ENCODE results near the gene NFYC. TPM values are rescaled to one million over a fixed set of nuclear protein-coding genes. Genes with fewer than 3 reads are reported as not detected.

Gene NFYC
- total RNA-seq, 2 donors from 2014 or later, result 46.9 to 62.2 TPM

DNA sequence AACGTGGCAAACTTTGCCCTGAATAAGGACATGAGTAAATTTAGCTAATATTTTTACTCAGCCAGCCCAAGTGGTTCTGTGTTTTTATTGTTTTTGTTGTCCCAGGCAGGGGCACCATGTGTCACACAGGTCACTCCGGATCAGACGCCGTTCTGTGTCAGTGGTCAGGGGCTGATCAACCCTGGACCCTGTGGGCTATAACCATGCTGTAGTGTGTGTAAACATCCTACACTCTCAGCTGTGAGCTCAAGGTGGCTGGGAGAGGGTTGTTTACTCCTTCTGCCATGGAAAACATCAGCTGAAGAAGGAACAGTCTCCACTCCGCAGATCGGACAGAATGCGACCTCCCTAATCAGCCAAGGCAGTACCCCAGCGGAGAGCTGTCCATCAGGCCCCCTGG is 65.6 kb downstream of the NFYC start:
- intact Hi-C loops (cut with DNase I), result no loop called here
- H3K9ac ChIP-seq (ENCODE audit: low read depth in 2 of 2, low read length in 2 of 2), result no peak overlapping the region

DNA sequence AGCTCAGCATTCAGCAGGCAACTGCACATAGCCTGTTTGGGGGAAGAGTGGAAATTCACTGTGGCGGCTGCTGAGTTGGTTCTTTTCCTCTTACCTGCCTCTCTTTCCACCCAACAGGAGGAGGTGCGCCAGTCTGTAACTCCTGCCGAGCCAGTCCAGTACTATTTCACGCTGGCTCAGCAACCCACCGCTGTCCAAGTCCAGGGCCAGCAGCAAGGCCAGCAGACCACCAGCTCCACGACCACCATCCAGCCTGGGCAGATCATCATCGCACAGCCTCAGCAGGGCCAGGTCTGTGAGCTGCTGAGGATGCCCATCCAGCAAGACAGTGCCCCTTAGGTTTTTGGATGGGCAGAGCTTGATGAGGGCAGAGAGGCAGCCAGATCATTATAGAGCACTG is 66.5 kb downstream of the NFYC start:
- no peak overlapping the region for H3K4me3 ChIP-seq
- no peak overlapping the region for H3K9ac ChIP-seq (ENCODE audit: low read depth in 2 of 2, low read length in 2 of 2)
- TF ChIP-seq CTCF (IDR thresholded peaks at IDR 0.05), result no peak
- H3K36me3 ChIP-seq, result peaks cover 24% of the 10 kb centered on the region
- intact Hi-C loops (cut with DNase I), result no loop called here
- H3K27me3 ChIP-seq, result no peaks in the 10 kb centered on the region
- no peak for DNase-seq
- no peaks in the 10 kb centered on the region for H3K9me3 ChIP-seq
- H3K27ac ChIP-seq, result no peak overlapping the region
- H3K4me1 ChIP-seq, result no peaks in the 10 kb centered on the region

More for the DNA sequence above, 65.6 kb downstream of the NFYC start:
- Histone ChIP-seq H3K36me3 (peaks cover 24% of the 10 kb centered on the region), H3K27ac (no peak overlapping the region), H3K9me3 (no peaks in the 10 kb centered on the region), H3K4me3 (no peak overlapping the region), H3K4me1 (no peaks in the 10 kb centered on the region), H3K27me3 (no peaks in the 10 kb centered on the region)
- TF ChIP-seq CTCF (IDR thresholded peaks at IDR 0.05), result no peak
- no peak for DNase-seq

DNA sequence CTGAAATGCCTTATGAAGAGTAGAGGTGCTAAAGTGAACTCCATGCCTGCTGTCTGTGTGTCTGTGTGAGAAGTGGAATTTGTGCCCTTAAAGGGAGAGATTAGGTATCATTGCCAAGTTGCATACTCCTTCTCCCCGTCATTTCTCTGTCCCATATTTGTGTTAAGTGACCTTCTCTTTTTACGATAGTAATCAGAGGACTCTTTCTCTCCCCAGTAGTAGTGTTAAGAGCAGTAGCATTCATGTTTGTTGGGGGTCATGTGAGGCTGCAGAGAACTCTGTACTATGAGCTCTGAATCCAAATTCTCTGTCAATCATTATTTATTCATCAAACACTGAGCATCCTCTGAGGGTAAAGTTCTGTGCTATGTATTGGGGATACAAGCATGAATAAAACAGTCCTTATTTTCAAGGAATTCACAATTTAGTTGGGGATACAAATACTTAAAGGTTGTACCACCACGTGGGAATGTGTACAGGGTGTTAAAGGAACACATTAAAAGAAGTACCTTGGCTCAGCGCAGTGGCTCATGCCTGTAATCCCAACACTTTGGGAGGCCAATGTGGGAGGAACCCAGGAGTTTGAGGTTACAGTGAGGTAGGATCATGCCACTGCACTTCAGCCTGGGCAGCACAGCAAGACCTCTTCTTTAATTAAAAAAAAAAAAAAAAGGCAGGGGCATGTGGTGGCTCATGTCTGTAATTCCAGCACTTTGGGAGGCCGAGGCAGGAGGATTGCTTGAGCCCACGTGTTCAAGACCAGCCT is 67.3 kb downstream of the NFYC start:
- Histone ChIP-seq H3K4me3 (no peak overlapping the region), H3K36me3 (peaks cover 24% of the 10 kb centered on the region), H3K27me3 (no peaks in the 10 kb centered on the region), H3K27ac (no peak overlapping the region), H3K9ac (ENCODE audit: low read depth in 2 of 2, low read length in 2 of 2) (no peak overlapping the region), H3K4me1 (no peaks in the 10 kb centered on the region), H3K9me3 (no peaks in the 10 kb centered on the region)
- intact Hi-C loops (cut with DNase I), result no loop called here
- DNase-seq, result no peak
- no peak for TF ChIP-seq CTCF (IDR thresholded peaks at IDR 0.05)

- no peak overlapping the region for H3K27ac ChIP-seq
- H3K27me3 ChIP-seq, result no peaks in the 10 kb centered on the region
- intact Hi-C loops (cut with DNase I), result no loop called here
These were observed 69.5 kb downstream of the NFYC start for GRCh38 chr1:40760984-40761383.

DNA sequence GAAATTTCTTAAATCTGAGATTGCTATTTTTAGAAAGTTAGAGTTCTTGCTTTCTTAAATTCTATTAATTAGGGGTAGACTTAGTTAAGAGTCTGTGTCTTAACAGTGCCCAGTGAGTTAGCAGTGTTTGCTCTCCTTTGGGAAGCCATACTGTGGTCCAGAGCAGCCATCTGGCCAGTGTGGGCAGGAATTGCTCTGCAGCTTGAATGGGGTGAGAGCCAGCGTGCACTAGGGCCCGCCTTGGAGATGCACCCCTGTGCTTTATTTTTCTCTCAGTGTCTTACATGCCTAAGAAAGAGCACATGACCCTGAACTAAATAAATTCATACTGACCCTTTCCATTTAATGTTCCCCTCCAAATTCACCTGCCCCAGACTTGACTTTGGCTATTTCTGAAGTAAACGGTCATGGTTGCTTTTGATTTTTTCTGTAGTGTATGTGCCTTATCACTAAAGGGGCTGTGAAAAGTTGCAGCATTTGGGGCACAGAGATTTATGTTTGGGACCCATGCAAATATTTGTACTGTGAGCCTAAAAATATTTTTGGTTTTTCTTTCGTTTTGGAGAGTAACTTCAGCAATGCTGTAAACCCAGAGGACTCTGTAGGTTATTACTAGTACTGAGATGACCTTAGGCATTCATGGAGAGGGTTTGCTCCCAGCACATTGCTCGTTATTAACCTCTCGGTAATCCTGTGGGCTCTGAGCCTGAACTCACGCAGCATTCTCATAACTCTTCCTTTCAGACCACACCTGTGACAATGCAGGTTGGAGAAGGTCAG is 70.8 kb downstream of the NFYC start:
- Histone ChIP-seq H3K9me3 (no peaks in the 10 kb centered on the region), H3K27me3 (no peaks in the 10 kb centered on the region), H3K4me1 (no peaks in the 10 kb centered on the region), H3K9ac (ENCODE audit: low read depth in 2 of 2, low read length in 2 of 2) (no peak overlapping the region), H3K4me3 (no peak overlapping the region), H3K27ac (no peak overlapping the region), H3K36me3 (peaks cover 7% of the 10 kb centered on the region)
- intact Hi-C loops (cut with DNase I), result no loop called here
- no peak for DNase-seq
- no peak for TF ChIP-seq CTCF (IDR thresholded peaks at IDR 0.05)

More at GRCh38 chr1:40760984-40761383, 69.5 kb downstream of the NFYC start:
- H3K9ac ChIP-seq (ENCODE audit: low read depth in 2 of 2, low read length in 2 of 2), result no peak overlapping the region
- TF ChIP-seq CTCF (IDR thresholded peaks at IDR 0.05), result no peak
- peaks cover 16% of the 10 kb centered on the region for H3K36me3 ChIP-seq
- H3K4me3 ChIP-seq, result no peak overlapping the region
- DNase-seq, result no peak
- no peaks in the 10 kb centered on the region for H3K9me3 ChIP-seq
- no peaks in the 10 kb centered on the region for H3K4me1 ChIP-seq
